GM19397 (cell line): Measurements from ENCODE around the gene FAM187B.
"Not testable (repeated sequence)": the region's sequence is repeated elsewhere in the genome, so short reads cannot be mapped to it uniquely, and the experiment has no call there.

Source experiments
- ATAC-seq: cut with Tn5 transposase; IDR thresholded peaks from one replicate; pipeline ENCODE4 v1.9.1; 2021; ENCODE audit warnings: mild to moderate bottlenecking, moderate library complexity; ENCODE audit not compliant: unreplicated experiment

The FAM187B gene

DNA sequence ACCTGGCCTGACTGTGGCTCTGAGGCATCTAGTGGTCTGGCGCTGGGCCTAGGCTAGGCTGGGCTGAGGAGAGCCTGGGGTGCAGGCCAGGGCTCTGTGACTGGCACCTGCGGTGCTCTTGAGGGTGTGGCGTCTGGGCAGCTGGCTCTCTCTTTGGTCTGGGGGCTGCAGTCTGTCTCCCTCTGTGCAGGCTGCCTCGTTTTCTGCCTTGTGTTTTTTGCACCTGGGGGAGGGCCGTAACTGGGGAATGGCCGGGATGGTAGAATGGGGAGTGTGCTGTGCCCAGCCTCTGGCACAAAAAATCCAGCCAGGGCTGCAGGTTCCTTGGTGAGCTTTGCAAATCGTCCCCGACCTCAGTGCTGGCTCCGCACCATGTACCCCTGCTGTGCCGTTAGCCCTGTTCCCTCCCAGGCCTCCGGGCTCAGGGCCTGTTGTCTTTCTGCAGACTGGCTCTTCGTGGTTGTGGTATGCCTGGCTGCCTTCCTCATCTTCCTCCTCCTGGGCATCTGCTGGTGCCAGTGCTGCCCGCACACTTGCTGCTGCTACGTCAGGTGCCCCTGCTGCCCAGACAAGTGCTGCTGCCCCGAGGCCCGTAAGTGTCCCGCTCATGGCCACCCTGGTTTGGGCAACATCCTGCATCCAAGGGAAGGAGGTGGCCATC lies 33.7 kb upstream of the FAM187B start:
- no peak for ATAC-seq

DNA sequence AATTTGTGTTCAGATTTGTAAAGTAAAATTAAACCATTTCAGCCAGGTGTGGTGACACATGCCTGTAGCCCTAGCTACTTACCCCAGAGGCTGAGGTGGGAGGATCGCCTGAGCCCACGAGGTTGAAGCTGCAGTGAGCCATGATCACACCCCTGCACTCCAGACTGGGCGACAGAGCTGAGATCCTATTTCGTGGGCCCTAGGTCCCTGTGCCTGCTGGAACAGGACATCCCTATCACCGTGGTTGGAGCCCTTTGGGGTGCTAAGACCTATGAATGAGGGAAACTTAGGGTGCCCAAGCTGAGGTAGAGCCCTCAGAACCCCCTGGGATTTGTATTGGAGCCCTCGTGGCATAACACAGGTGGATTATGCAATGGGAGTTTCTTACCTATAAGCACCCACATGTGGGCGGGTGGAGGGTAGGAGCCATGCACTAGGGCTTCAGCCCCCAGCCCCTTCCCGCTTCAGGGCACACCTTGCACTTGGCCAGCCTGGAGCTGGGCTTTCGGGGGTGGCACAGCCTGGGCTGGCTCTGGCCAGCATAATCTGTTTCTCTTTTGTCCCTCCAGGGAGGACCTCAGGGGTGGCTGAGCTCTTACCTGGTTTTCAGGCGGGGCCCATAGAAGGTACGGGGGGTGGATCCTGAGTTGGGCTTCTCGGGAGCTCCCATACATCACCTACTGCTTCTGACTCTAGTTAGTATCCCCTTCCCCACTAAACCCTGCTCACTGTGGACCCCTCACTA lies 33.0 kb upstream of the FAM187B start:
- ATAC-seq: no peak

DNA sequence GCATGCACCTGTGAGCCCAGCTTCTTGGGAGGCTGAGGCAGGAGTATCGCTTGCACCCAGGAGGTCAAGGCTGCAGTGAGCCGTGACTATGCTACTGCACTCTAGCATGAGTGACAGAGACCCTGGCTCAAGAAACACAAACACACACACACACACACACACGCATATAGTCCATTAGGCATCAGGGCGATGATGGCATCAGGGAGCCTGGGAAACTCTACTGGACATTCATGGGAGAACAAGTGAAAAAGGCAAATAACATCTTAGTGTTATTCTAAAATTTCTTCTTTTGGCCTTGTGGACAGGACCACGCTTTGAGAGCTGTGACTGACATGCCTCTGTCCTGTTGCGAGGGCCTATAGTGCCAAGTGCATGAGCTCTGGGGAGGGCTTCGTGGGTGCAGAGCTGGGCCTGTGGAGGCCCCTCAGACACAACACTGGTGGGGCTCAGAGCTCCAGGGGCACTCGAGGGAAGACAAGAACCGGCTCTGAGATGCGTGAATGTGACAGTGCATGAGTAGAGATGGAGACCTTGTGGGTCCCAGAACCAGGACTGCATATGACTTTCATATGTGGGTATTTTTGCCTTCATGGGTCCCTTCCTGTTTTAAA lies 32.3 kb upstream of the FAM187B start:
- no peak for ATAC-seq

DNA sequence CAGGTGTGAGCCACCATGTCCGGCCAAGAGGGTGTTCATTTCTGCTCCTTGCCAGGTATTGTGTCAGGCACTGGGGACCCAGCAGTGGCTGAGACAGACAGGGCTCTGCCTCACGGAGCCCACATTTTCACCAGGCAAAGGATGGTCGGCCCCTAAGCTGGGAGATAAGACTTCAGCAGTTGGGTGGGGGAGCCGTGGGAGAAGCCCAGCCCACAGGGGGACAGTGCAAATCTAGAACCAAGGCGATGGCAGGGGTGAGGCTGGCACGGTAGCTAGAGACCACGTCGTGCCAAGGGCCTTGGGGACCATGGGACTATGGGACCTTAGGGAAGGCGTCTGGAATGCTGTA lies 28.5 kb upstream of the FAM187B start:
- ATAC-seq: no peak

DNA sequence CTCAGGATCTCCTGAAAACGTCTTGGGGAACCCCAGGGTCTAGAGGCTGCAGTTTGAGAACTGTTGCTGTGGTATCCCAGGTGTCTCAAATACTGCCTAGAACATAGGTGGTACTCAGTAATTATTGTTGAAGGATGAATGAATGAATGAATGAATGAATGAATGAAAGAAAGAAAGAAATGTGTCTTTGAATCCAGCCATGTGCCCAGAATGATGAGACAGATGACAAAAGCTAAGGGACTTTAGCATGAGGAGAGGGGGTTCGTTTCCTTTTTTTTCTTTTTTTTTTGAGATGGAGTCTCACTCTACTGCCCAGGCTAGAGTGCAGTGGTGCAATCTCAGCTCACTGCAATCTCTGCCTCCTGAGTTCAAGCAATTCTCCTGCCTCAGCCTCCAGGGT lies 28.0 kb upstream of the FAM187B start:
- no peak for ATAC-seq

DNA sequence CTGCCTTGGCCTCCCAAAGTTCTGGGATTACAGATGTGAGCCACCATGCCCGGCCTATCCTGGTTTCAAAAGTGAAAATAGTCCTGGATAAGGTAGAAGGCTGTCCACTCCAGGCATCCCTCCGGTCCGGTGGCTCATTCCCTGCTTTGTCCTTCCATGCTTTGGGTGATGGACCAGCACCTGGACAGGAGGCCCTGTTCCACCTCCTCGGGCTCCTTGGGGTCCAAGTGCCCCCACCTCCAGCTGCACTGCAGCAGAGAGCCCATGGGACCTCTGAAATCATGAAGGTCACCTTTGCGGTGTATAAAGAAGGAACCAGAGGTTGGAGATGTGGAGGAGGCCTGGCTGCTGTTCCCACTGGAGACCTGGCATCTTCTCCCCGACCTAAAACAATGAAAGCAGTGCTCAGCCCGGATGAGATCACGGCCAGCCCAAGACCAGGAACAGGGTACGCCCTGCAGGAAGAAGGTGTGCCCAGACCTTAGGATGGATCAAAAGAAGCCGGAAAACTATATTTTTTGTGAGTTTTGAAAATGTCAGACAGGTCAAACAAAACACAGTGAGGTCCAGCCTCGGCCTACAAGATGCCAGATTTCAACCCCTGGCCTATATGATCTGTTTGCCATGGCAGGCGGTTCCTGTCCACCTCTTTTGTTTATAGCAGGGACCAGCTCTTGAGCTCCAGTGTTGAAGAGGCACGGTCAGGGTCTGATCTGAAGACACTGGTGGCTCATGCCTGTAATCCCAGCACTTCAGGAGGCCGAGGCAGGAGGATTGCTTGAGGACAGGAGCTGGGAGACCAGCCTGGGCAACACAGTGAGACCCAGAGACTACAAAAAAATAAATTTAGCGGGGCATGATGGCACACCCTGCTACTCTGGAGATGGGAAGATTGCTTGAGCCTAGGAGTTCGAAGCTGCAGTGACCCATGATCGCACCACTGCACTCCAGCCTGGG lies 26.1 kb upstream of the FAM187B start:
- no peak for ATAC-seq

DNA sequence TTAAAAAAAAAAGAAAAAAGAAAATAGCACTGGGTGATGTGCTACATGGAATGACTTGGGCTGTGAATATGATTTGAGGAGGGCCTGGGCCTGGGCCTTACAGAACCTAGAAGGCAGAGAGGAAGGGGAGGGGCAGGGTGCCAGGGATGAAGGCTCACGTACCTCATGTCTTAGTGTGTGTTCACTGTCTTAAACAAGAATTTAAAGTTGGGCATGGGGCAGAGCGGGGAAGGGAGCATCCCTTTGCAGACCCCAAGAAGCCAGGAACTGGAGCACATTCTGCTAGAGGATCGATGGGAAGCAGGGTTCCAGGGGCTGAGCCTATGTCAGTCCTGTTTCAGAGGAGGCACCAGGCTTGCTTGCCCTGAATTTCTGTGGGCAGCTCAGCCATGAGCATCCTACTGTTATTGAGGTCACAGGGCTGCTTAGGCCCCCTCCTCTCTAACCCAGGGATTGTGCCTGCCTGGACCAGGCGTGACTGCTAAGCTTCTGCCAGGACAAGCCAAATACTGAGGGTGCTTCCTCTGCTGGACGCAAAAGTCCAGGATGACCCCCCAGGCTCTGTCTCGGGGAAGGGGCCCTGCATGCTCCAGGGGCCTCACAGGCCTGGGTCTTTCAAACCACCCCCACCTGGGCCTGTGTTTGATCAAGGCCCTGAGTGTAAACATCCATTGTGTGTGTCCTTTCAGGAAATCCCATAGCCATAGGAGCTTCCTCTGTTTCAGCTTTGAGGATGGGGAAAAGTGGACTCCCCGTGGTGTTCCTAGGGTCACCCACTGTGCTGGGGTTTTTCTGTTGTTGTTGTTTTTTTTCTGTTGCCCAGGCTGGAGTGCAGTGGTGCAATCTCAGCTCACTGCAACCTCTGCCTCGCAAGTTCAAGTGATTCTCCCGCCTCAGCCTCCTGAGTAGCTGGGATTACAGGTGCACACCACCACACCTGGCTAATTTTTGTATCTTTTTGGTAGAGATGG lies 25.1 kb upstream of the FAM187B start:
- no peak for ATAC-seq

DNA sequence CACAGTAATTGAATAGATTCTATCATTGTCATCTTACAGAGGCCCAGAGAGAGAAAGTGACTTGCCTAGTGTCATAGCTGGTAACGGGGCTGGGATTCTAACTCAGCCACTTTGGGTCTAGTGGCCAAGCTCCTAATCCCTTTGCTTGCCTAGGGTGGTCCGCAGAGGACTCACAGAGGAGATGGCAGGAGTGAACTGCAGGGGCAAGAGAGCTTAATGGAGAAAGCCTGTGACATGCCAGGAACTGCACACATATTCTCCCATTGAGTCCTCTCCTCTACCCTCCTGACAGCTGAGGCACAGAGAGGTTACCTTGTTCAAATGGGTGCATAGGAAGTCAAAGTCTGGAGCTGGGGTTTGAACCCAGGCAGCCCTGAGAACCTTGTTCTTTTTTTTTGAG lies 22.9 kb upstream of the FAM187B start:
- no peak for ATAC-seq

DNA sequence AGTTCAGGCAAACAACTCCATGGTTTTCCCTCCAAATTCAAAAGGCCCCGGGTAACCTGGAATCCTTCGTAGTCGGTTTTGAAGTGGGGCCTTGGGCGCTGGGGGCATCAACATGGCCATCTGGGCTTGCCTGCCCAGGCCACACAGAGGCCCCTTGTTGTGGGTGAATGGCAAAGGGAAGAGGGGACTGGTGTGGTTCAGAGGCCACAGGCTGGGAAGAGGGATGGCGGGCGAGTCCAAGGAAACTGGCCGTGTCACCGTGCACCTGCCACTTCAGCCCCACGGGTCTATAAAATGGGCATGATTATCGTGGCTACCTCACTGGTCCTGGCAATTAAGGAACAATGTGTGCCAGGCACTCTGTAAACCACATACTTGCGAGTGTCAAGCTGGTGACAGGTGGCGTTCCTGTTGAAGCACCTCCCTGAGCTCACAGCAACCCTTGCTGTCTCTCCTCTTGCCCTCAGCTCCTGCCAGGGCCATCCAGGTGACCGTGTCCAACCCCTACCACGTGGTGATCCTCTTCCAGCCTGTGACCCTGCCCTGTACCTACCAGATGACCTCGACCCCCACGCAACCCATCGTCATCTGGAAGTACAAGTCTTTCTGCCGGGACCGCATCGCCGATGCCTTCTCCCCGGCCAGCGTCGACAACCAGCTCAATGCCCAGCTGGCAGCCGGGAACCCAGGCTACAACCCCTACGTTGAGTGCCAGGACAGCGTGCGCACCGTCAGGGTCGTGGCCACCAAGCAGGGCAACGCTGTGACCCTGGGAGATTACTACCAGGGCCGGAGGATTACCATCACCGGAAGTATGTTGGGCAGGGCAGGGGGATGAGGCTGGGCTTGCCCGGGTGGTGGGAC lies 21.5 kb upstream of the FAM187B start:
- ATAC-seq: no peak

DNA sequence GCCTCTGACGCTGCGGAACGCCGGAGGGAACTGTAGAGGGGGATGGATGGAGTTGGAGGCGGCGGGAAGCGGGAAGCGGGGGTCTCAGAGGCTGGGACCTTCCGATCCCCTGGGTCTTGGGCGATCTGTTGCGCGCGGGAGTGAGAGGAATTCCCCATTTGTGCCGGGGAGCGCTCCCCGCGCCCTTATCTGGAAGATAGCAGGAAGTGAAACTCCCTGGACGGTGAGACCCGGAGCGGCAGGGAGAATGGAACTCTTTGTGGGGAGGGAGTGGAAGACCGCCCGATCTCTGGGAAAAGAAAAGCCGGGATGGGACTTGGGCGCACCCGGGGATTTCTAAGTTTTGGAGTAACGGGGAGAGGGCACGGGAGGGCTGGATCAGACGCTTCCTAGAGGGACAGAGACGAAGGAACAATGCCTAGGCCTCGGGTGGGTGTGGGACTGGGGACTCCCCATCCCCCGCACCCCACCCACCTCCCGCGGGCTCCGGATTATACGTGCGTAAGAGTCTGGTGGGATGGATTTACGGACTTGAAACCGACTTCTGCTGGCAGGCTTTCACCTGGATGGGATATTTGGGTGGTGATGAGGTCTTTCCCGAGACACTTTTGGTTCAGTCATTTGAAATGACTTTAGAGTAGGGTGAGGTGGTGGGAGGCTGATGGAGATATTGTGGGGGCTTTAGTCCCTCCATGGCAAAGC lies 20.8 kb upstream of the FAM187B start:
- ATAC-seq: no peak

DNA sequence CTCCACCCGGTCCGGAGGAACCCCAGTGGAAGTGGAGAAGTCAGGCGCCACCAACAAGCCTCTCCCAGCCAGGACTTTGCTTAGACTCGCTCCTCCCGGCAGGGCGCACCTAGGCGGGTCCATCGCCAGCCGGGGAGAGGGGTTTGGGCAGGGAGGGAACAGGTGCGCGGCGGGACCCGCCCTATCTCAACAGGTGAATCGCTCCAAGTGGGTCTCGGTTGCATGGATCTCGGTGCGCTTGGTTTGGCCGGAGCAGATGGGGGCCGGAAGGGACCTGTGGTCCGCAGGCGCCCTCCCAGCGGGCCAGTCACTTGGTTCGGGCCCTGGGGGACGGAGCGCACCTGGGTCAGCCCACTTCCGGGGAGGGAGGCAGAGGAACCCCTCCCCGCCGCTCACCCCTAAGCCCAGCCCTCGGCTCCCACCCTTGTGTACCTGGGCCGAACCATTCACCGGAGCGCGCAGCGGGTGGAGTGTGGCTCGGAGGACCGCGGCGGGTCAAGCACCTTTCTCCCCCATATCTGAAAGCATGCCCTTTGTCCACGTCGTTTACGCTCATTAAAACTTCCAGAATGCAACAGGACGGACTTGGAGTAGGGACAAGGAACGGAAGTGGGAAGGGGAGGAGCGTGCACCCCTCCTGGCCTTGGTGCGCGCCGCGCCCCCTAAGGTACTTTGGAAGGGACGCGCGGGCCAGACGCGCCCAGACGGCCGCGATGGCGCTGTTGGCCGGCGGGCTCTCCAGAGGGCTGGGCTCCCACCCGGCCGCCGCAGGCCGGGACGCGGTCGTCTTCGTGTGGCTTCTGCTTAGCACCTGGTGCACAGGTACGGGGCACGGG lies 20.0 kb upstream of the FAM187B start, which contains the start of gene LSR:
Gene LSR (plus strand): TSS at position 693 of the 836 bp plus-strand sequence. CDS start 21 bp downstream, at position 714.
- peak; percentile 83 for ATAC-seq

DNA sequence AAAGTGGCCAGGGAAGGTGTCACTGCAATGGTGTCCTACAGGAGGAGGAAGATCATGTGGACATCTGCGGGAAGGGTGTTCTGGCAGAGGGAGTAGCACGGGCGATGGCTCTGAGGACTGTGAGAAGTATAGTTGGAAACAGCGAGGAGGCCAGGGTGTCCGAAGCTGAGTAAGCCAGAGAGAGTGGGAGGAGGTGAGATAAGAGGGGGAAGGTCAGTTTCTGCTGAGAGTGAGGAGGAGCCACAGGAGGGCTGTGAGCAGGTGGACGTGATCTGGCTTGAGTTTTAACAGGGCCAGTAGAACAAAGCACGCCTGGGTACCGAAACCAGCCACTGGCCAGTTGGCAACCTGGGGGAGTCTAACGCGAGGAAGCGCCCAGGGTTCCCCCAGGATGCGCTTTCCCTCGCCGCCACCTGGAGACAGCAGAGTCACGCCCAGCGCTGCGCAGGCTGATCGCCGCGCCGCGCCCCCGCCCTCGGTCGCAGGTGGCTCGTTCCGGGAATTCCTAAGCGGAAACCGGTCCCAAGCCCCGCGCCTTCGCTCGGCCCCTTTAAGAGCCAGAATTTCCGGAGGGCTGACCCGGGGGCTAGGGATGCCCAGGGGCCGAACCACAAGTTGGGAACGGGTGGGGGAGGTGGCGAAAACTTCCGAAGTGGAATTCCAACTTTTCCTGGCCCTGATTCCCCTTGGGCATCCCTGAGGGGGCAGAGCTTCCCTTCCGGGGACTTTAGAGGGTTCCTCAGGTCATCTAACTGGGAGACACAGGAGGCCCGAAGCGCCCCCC lies 19.2 kb upstream of the FAM187B start:
- peak; percentile 26 for ATAC-seq

DNA sequence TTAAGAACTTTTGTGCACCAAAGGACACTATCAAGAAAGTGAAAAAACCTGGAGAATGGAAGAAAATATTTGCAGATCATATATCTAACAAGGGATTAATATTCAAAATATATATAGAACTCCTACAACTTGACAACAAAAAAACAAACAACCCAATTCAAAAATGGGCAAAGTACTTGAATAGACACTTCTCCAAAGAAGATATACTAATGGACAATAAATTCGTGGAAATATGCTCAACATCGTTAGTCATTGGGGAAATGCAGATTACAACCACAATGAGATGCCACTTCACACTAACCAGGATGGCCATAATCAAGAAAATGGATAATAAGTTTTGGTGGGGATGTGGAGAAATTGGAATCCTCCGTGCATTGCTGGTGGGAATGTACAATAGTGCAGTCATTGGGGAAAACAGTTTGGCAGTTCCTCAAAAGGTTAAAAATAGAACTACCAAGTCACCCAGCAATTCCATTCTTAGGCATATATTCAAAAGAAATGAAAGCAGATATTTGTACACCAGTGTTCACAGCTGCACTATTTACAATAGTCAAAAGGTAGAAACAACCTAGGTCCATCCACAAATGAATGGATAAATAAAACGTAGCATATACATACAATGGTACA lies 18.0 kb upstream of the FAM187B start:
- no peak for ATAC-seq

DNA sequence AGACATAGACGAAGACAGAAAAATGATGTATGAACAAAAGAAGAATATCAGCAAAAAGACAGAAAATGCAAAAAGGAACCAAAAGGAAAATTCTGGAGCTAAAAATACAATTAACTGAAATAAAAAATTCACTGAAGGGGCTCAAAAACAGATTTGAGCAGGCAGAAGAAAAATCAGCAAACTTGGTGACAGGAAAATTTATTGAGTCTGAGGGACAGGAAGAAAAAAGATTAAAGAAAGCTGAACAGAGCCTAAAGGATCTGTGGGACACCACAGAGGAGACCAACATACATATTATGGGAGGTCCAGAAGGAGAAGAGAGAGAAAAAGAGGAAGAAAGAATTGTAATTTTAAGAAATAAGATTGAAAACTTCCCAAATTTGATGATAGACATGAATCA lies 12.9 kb upstream of the FAM187B start:
- no peak for ATAC-seq

DNA sequence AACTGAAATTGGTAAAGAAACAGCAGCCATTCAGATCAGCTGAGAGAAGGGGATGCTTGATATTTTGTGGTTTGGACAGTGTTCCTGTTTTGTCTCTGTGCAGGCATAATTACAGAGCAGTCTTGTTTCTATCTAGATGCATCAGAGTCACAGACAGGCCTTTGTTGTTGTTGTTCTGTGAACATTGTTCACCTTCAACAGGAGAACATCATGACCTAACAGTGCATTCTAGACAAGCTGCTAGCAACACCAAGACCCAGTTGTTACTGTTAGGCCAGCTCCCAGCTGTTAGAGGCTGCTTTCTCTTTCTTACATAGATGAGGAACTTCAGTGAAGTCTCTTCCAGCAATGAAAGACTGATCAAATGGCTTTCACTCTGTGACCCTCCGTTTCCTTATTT lies 11.8 kb upstream of the FAM187B start:
- ATAC-seq: no peak

DNA sequence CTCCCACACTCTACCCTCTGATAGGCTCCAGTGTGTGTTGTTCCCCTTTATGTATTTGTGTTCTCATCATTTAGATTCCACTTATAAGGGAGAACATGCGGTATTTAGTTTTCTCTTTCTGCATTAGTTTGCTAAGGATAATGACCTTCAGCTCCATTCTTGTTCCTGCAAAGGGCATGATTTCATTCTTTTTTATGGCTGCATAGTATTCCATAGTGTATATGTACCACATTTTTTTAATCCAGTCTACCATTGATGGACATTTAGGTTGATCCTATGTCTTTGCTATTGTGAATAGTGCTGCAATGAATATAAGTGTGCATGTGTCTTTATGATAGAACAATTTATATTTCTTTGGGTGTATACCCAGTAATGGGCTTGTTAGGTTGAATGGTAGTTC lies 11.1 kb upstream of the FAM187B start:
- not testable (repeated sequence) for ATAC-seq
